Panc1 (cell line): ENCODE results near the gene PRKCB.

ENCODE experiments used
- POLR2AphosphoS5 ChIP-seq: IDR thresholded peaks from 2 replicates; pipeline ENCODE4 v1.6.1; 2012; ENCODE audit warnings: mild to moderate bottlenecking, low read depth, low read length, moderate library complexity
- TF ChIP-seq, protein P1 (sequence below): fragments of 450-650 bp; IDR thresholded peaks from 2 replicates; pipeline ENCODE4 v1.5.1; 2017; ENCODE audit warnings: mild to moderate bottlenecking

DNA sequence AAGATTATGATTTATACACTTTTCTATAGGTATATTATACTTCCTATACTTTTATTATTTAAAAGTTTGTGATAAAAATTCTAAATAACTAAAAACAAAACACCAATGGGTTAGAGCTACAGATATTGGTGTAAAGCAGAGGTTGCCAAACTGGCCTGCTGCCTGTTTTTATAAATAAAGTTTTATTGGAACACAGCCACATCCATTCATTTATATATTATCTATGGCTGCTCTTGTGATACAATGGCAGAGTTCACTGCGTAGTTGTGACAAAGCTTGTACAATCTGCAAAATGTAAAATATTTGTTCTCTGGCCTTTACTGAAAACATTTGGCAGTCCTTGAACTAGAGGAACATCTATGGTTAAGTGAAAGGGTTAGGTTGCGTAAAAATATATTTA is 208.7 kb downstream of the PRKCB start:
- TF ChIP-seq, protein P1, sequence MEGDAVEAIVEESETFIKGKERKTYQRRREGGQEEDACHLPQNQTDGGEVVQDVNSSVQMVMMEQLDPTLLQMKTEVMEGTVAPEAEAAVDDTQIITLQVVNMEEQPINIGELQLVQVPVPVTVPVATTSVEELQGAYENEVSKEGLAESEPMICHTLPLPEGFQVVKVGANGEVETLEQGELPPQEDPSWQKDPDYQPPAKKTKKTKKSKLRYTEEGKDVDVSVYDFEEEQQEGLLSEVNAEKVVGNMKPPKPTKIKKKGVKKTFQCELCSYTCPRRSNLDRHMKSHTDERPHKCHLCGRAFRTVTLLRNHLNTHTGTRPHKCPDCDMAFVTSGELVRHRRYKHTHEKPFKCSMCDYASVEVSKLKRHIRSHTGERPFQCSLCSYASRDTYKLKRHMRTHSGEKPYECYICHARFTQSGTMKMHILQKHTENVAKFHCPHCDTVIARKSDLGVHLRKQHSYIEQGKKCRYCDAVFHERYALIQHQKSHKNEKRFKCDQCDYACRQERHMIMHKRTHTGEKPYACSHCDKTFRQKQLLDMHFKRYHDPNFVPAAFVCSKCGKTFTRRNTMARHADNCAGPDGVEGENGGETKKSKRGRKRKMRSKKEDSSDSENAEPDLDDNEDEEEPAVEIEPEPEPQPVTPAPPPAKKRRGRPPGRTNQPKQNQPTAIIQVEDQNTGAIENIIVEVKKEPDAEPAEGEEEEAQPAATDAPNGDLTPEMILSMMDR = no peak
- no peak for TF ChIP-seq POLR2AphosphoS5
